ENCODE measurements around the gene SPTB.

- TF ChIP-seq CTCF (IDR thresholded peaks at IDR 0.05) = no peak
- no peak for TF ChIP-seq POLR2A (IDR thresholded peaks at IDR 0.05)
Observed at GRCh38 chr14:64831419-64831818, 48.3 kb downstream of the SPTB start.
